A549 treated with Hydrocortisone at 1 μM for 4 hours (cell line): ENCODE measurements around the gene RBM33. TPM values are rescaled to one million over a fixed set of nuclear protein-coding genes. Genes with fewer than 3 reads are reported as not detected.

ENCODE experiments used
- total RNA-seq: library from RNA; stranded (reverse); fragments of 200-300 nt; extraction: Qiagen RNA extraction; gene quantifications from 5 replicates; pipeline ENCODE4 v1.2.3, GENCODE V29; 2022

RBM33 gene
- total RNA-seq = 21.3 to 28.9 TPM (median 25.8 TPM) in 5 replicates

GRCh38 chr7:155644178-155644970, at the start of gene RBM33:
Gene RBM33 (plus strand): TSS chr7:155644661. CDS start chr7:155644877, 216 bp downstream.

GRCh38 chr7:155811895-155812761, 167.7 kb downstream of the RBM33 start, which contains the start of gene SHH:
Gene SHH (minus strand): TSS chr7:155812463. CDS start chr7:155812122, 341 bp downstream.

Other genes starting within 250 kb of the RBM33 start
- gene EN2, start 186.5 kb upstream of the RBM33 start, total RNA-seq = 0.68 to 0.97 TPM (median 0.83 TPM) in 5 replicates
- gene CNPY1, start 98.1 kb upstream of the RBM33 start, total RNA-seq = not detected in 5 replicates
- gene SHH, start 167.8 kb downstream of the RBM33 start, total RNA-seq = 0.36 to 0.64 TPM (median 0.48 TPM) in 5 replicates